Raji (cell line): ENCODE measurements around the gene TEPSIN.

Experiments used
- POLR2A ChIP-seq: IDR thresholded peaks from 2 replicates; pipeline ENCODE4 v1.6.1; 2011; ENCODE audit warnings: low read depth, low read length, control low read depth; ENCODE audit not compliant: insufficient read depth

The TEPSIN gene

DNA sequence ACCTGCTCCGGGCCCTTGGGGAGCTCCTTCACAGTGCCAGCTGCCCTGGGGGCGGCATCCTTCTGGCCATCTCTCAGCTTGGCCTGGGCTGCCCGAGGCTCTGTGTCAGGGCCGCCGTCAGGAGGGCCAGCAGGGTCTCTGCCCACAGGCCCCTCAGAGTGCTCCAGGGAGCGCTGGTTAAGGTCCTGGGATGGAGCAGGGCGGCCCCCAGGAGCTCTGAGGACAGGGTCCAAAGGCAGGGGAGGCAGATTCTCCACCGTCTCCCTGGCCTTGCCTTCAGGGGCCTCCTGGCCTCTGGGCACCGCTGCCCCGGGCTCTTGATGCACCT, 7.5 kb upstream of the TEPSIN start:
- no peak for TF ChIP-seq POLR2A

DNA sequence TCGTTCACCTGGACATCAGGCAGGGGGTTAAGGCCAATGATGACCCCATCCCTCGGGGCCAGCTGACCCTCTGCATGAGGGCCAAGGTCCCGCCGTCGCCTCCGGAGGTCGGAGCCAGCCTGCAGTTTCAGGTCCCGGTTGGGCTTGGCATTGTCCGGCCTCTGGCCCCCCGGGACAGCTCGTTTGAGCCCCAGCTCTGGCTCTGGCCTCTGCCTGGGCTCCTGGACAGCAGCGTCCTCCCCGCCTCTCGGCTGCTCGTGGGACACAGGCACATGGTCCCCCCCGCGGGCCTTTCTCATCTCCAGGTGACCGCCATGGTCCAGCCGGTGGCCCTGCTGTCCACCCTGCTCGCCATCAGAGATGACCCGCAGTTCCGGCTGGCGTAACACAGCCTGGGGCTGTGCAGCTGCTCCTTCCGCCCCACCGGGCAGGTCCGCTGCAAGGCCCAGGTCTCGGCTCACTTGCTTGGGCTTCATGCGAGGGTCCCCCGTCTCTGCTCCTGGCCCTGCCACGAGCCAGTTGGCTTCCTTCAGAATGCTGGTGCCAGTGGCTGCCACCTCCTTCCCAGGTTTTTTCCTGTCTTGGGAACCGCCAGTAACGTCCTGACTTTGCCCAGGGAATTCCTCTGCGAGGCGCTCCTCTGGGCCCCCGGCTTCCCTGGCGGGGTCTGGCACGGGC, 6.9 kb upstream of the TEPSIN start:
- TF ChIP-seq POLR2A: no peak

DNA sequence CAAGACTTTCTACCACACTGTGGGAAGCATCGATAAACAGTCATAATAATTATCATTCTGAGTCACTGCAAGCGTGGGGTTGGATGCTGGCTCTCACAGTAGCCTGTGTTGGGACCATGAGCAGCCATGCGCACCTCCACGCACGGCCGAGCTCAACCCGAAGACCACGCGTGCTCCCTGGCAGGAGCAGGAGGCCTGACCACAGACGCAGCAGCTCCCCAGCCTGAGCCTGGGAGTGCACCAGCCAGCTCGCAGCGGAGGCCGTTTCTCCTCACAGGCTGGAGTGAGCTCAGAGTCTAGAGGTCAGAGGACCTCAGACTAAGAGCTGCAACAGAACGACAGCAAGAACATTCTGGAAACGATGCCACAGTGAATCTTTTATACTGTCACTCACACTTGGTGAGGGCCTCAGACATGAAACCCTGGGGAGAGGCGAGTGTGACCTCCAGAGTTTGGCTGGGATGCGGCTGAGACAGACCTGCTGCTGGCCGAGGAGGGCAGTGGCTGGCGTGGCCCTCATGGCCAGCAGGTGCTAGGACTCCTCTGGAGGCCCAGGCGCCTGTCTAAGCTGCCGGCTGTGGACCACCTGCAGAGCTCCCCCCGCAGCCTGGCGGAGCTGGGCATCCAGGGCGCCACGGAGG, 6.3 kb upstream of the TEPSIN start:
- 0 out of 2 replicates have a peak, but pooled peaks have one; percentile 21 for TF ChIP-seq POLR2A

DNA sequence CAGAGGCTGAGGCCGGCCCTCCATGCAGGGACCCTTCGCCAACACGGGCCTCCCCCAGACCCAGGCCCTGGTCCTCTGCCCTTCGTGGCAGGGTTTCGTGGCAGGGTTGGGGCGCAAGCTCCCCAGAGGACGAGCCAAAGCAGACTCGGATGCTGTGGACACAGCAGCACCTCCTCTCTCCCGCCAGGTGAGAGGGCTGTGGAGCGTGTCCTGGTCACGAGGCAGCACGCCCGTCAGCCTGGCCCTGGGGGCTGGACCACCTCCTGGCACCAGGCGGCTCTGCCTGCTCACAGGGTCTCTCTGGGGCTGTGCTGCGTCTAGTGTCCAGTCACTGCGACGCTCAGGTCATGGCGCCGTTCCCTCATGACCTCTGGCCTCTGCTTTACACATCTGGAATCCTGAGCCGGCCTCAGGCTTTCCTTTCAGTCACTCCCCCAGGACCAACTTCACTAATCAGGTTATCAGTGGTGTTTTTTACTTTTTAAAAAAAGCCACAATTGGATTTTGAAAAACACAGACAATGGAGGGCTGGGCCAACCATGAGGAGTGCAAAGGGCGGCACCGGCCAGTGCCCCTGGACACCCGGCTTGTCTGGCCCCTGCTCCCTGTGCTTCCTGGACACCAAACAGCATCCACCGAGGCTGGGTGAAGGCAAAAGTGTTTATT, 5.6 kb upstream of the TEPSIN start:
- TF ChIP-seq POLR2A: no peak; the same call in none of the 2 replicates

- no peak for TF ChIP-seq POLR2A
Measured at GRCh38 chr17:81243333-81243664, 4.4 kb upstream of the TEPSIN start.

- no peak for TF ChIP-seq POLR2A
Measured at GRCh38 chr17:81242421-81243332, 3.8 kb upstream of the TEPSIN start.

GRCh38 chr17:81241648-81242420, 3.0 kb upstream of the TEPSIN start:
- TF ChIP-seq POLR2A: no peak

DNA sequence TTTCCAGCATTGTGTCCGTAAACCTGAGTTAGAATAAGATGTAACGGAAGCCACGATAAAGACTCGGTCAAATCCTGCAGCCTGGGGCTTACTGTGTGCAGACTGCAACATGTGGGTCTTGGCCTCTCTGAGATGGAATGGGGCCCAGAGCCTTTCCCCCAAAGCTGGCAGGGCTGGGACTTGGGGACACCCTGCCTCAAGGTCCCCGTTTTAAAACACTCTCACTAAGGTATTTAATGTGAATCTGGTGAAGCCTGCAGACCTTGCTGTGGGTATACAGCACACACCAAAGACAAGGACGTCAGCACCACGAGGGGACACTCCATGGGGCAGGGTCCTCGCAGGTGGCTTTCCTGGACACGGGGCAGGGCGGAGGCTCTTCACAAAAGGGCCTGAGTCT, 2.3 kb upstream of the TEPSIN start:
- no peak for TF ChIP-seq POLR2A

- no peak for TF ChIP-seq POLR2A
Measured at GRCh38 chr17:81240761-81241160, 1.9 kb upstream of the TEPSIN start.

DNA sequence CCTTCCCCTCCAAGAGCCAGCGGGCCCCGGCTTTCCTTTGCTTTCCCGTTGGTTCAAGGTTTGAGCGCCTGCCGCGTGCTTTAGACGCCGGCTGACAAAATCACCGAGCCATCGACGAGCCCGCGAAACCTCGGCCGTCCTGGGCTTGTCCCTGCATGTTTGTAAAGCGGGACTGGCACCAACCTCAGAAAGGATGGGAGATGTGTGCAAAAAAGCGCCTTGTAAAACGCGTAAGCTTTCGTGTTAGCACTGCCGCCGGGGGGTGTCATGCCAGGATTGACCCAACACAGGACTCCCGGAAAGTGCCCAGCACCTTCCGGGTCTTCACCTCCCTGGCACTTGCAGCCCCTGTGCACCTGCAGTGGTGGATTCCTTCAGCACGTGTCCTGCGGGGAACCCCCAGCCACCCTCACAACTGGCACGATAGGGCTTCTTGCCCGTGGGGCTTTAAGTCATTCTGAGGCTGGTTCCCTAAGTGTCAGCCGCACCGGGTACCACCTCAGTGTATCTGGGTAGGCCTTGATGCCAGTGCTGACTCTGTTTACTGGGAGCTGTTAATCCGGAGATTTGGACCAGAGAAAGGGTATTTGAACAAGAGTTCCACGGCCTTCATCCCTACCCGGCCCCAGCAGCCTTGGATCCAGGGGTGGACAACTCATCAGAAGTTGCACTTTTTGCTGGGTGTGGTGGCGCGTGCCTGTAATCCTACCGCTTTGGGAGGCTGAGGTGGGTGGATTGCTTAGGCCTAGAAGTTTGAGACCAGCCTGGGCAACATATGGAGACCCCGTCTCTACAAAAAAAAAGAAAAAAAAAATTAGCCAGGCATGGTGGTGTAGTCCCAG, 1.1 kb upstream of the TEPSIN start:
- TF ChIP-seq POLR2A: peak; percentile 48

GRCh38 chr17:81238490-81238814, 403 bp downstream of the TEPSIN start:
- TF ChIP-seq POLR2A: no peak

DNA sequence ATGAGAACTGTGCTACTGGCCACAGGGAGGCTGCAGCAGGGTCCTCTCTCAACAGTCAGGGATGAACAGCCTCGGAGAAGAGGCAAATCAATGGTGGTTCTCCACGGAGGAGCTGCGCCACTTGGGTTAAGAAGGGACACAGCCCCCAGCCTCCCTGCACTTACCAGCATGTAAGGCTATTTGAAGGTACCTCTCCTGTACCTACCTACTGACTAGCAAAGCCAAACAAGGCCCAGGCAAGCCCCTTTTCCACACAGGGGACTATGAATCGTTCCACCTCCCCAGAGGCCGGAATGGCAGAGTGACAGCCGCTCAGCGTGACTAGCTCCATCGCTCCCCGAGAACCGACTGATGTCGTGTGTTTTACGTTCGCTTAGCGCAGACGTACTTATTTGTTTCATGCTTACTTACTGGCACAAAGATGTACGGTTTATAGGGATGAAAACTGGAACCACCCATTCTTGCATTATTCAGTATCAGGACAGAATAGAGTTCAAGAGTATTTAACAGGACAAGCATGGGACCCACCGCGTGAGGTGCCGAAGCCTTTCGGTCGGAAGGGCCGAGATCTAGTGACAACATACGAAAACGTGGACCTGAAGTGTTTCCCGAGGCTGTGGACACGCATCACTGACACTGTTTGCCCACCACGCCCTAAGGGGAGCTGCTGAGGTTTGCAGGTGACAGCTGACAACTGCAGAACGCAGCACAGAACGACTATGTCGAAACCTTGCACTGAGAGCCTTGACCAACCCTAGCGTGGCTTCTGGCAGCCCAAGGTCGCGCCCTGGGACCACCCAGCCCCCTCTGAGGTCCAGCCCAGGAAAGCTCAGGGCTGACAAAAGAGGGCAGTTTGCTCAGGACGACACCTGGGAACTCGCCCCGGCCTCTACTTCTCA, 1.0 kb downstream of the TEPSIN start:
- no peak for TF ChIP-seq POLR2A

DNA sequence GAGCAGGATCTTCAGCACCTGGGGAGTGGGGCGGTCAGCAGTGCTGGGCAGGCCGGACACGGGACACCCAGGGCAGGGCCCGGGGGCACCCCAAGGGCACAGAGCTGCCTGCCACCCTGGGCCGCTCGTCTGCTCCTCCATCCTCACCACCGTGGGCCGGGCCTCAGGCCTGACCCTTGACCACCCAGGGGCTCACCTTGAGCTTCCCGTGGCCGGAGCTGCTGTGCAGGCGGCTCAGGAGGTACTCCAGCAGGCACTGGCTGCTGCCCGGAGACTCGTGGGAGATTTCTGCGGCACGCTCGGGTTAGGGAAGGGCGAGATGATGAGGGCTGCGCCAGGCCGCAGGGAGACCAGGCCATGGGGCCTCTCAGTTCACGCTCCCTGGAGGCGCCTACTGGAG, 2.1 kb downstream of the TEPSIN start:
- TF ChIP-seq POLR2A: no peak
